ENCODE results near the gene ZNF750.

GRCh38 chr17:82822281-82822680 is 17.5 kb downstream of the ZNF750 start:
- no peak for TF ChIP-seq CTCF (IDR thresholded peaks at IDR 0.05; ENCODE audit: low read length)
- TF ChIP-seq EZH2phosphoT487 (IDR thresholded peaks at IDR 0.05; ENCODE audit: low read length): no peak
- no peak for TF ChIP-seq EZH2 (optimal IDR thresholded peaks at IDR 0.05; ENCODE audit: low read depth, low read length)

Data from MM.1S (cell line).